Measurements from ENCODE around the gene DGKD.

DNA sequence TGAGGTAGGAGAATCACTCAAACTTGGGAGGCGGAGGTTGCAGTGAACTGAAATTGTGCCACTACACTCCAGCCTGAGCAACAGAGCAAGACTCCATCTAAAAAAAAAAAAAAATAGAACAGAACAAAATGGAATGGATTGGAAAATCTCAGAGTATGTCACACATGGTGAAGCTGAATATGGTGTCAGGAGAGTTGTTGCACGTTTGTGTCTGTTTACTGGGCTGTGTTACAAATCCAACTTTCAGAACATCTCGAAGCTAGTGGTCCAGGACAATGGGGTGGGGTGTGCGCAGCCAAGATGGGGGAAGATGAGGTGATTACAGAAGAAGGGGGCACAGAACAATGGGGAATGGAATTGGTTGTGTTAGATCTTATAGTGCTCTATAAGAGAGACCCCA is 29.0 kb upstream of the DGKD start:
- no peak for TF ChIP-seq EZH2 (IDR thresholded peaks at IDR 0.05; ENCODE audit: low read length, missing control alignments)
- TF ChIP-seq, protein P1, sequence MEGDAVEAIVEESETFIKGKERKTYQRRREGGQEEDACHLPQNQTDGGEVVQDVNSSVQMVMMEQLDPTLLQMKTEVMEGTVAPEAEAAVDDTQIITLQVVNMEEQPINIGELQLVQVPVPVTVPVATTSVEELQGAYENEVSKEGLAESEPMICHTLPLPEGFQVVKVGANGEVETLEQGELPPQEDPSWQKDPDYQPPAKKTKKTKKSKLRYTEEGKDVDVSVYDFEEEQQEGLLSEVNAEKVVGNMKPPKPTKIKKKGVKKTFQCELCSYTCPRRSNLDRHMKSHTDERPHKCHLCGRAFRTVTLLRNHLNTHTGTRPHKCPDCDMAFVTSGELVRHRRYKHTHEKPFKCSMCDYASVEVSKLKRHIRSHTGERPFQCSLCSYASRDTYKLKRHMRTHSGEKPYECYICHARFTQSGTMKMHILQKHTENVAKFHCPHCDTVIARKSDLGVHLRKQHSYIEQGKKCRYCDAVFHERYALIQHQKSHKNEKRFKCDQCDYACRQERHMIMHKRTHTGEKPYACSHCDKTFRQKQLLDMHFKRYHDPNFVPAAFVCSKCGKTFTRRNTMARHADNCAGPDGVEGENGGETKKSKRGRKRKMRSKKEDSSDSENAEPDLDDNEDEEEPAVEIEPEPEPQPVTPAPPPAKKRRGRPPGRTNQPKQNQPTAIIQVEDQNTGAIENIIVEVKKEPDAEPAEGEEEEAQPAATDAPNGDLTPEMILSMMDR (conservative IDR thresholded peaks at IDR 0.05 in 1 of 2, IDR thresholded peaks at IDR 0.05 in 1 of 2; ENCODE audit: low read depth in 1 of 2, low read length in 2 of 2): no peak

Measured in fibroblast of lung (primary cell).